HEK293 (cell line): ENCODE measurements around the gene GAREM1.

Experiments
- CTCF ChIA-PET: fragments of 350-600 bp; formaldehyde crosslinking; extraction: SDS; loops from one replicate; lab custom pipeline; 2021; ENCODE audit warnings: antibody characterized with exemption; lab: Yijun Ruan, JAX
- POLR2A ChIA-PET: fragments of 300-600 bp; formaldehyde crosslinking; extraction: SDS; loops from one replicate; lab custom pipeline; 2020; ENCODE audit warnings: antibody characterized with exemption, inconsistent platforms; lab: Yijun Ruan, JAX
- H3K27ac ChIP-seq: fragments of 200-500 bp; sonication (Bioruptor generic); 2 replicates; pipeline ENCODE4 v1.5.1; 2014; ENCODE audit warnings: low read depth, low read length, control low read depth, inconsistent platforms; ENCODE audit errors: extremely low read depth
- H3K36me3 ChIP-seq, 2 experiments: fragments of 200-500 bp in 1 of 2; sonication (Bioruptor generic) in 1 of 2; 1 replicate in 1 of 2; 2 replicates in 1 of 2; pipeline ENCODE4 v1.5.1; 2014 to 2017; ENCODE audit warnings: inconsistent platforms in 2 of 2, low read length in 2 of 2; ENCODE audit not compliant: control insufficient read depth in 2 of 2, insufficient read depth in 1 of 2
- H3K4me1 ChIP-seq: fragments of 200-500 bp; sonication (Bioruptor generic); 2 replicates; pipeline ENCODE4 v1.5.1; 2014; ENCODE audit warnings: mild to moderate bottlenecking, low read length, inconsistent platforms; ENCODE audit not compliant: control insufficient read depth, insufficient read depth
- H3K4me3 ChIP-seq: 2 replicates; pipeline ENCODE4 v1.5.1; 2011; ENCODE audit warnings: low read depth, mild to moderate bottlenecking, control low read depth, low read length, moderate library complexity
- H3K9me3 ChIP-seq: fragments of 200-500 bp; sonication (Bioruptor generic); 2 replicates; pipeline ENCODE4 v1.5.1; 2014; ENCODE audit warnings: low read depth, low read length, inconsistent platforms; ENCODE audit not compliant: control insufficient read depth, insufficient read depth
- ATF2 ChIP-seq: fragments of 450-650 bp; formaldehyde crosslinking; IDR thresholded peaks from 2 replicates; pipeline ENCODE4 v1.5.1; 2016; ENCODE audit warnings: missing biosample characterization, missing genetic modification characterization, low read depth
- BCL6B ChIP-seq: fragments of 450-650 bp; formaldehyde crosslinking; IDR thresholded peaks from 2 replicates; pipeline ENCODE4 v1.5.1; 2017; ENCODE audit warnings: missing biosample characterization, missing genetic modification characterization
- GFI1B ChIP-seq: fragments of 450-650 bp; formaldehyde crosslinking; IDR thresholded peaks from 2 replicates; pipeline ENCODE4 v1.5.1; 2016; ENCODE audit warnings: missing biosample characterization, missing genetic modification characterization
- GLI4 ChIP-seq: fragments of 450-650 bp; formaldehyde crosslinking; IDR thresholded peaks from 2 replicates; pipeline ENCODE4 v1.5.1; 2016; ENCODE audit warnings: missing biosample characterization, missing genetic modification characterization
- IKZF3 ChIP-seq: fragments of 450-650 bp; IDR thresholded peaks from 2 replicates; pipeline ENCODE4 v1.5.0; 2018; ENCODE audit warnings: missing biosample characterization, mild to moderate bottlenecking, missing genetic modification characterization, moderate library complexity
- MYNN ChIP-seq: fragments of 450-650 bp; formaldehyde crosslinking; IDR thresholded peaks from 2 replicates; pipeline ENCODE4 v1.5.1; 2016; ENCODE audit warnings: missing biosample characterization, missing genetic modification characterization, borderline replicate concordance
- PRDM10 ChIP-seq: fragments of 450-650 bp; formaldehyde crosslinking; IDR thresholded peaks from 2 replicates; pipeline ENCODE4 v1.5.1; 2016; ENCODE audit warnings: missing biosample characterization, missing genetic modification characterization
- SALL2 ChIP-seq: fragments of 450-650 bp; formaldehyde crosslinking; IDR thresholded peaks from 2 replicates; pipeline ENCODE4 v1.5.0; 2017; ENCODE audit warnings: missing biosample characterization, mild to moderate bottlenecking, missing genetic modification characterization, borderline replicate concordance
- SP7 ChIP-seq: fragments of 450-650 bp; formaldehyde crosslinking; IDR thresholded peaks from 2 replicates; pipeline ENCODE4 v1.5.1; 2016; ENCODE audit warnings: missing biosample characterization, missing genetic modification characterization
- ZFHX2 ChIP-seq: fragments of 450-650 bp; formaldehyde crosslinking; conservative IDR thresholded peaks from 2 replicates; pipeline ENCODE4 v1.5.1; 2016; ENCODE audit warnings: missing biosample characterization, missing genetic modification characterization
- ZNF138 ChIP-seq: fragments of 450-650 bp; formaldehyde crosslinking; IDR thresholded peaks from 2 replicates; pipeline ENCODE4 v1.5.1; 2016; ENCODE audit warnings: missing biosample characterization, missing genetic modification characterization, borderline replicate concordance
- ZNF175 ChIP-seq: fragments of 450-650 bp; formaldehyde crosslinking; IDR thresholded peaks from 2 replicates; pipeline ENCODE4 v1.5.1; 2016; ENCODE audit warnings: missing biosample characterization, missing genetic modification characterization
- ZNF214 ChIP-seq: fragments of 450-650 bp; formaldehyde crosslinking; IDR thresholded peaks from 2 replicates; pipeline ENCODE4 v1.5.1; 2017; ENCODE audit warnings: missing biosample characterization, mild to moderate bottlenecking, missing genetic modification characterization, borderline replicate concordance
- ZNF292 ChIP-seq: fragments of 450-650 bp; formaldehyde crosslinking; IDR thresholded peaks from 2 replicates; pipeline ENCODE4 v1.5.1; 2016; ENCODE audit warnings: low read depth, missing biosample characterization, missing genetic modification characterization, borderline replicate concordance
- ZNF354C ChIP-seq: fragments of 450-650 bp; formaldehyde crosslinking; IDR thresholded peaks from 2 replicates; pipeline ENCODE4 v1.5.1; 2016; ENCODE audit warnings: missing biosample characterization, missing genetic modification characterization, low read depth, borderline replicate concordance
- ZNF433 ChIP-seq: fragments of 450-650 bp; formaldehyde crosslinking; IDR thresholded peaks from 2 replicates; pipeline ENCODE4 v1.5.1; 2016; ENCODE audit warnings: missing biosample characterization, missing genetic modification characterization, low read depth
- ZNF561 ChIP-seq: fragments of 450-650 bp; IDR thresholded peaks from 2 replicates; pipeline ENCODE4 v1.5.1; 2018; ENCODE audit warnings: missing biosample characterization, missing genetic modification characterization, borderline replicate concordance
- ZNF585B ChIP-seq: fragments of 450-650 bp; formaldehyde crosslinking; IDR thresholded peaks from 2 replicates; pipeline ENCODE4 v1.5.1; 2016; ENCODE audit warnings: missing biosample characterization, missing genetic modification characterization
- ZNF596 ChIP-seq: fragments of 450-650 bp; IDR thresholded peaks from 2 replicates; pipeline ENCODE4 v1.5.0; 2018; ENCODE audit warnings: missing biosample characterization, mild to moderate bottlenecking, missing genetic modification characterization, moderate library complexity
- ZNF621 ChIP-seq: fragments of 450-650 bp; formaldehyde crosslinking; IDR thresholded peaks from 2 replicates; pipeline ENCODE4 v1.5.1; 2017; ENCODE audit warnings: missing biosample characterization, missing genetic modification characterization
- ZNF626 ChIP-seq: fragments of 450-650 bp; sonication (Bioruptor Pico); formaldehyde crosslinking; IDR thresholded peaks from 2 replicates; pipeline ENCODE4 v1.5.1; 2018; ENCODE audit warnings: missing biosample characterization, missing genetic modification characterization, inconsistent platforms
- ZNF654 ChIP-seq: fragments of 450-650 bp; formaldehyde crosslinking; IDR thresholded peaks from 2 replicates; pipeline ENCODE4 v1.5.1; 2016; ENCODE audit warnings: low read depth, missing biosample characterization, missing genetic modification characterization
- ZNF701 ChIP-seq: fragments of 450-650 bp; formaldehyde crosslinking; IDR thresholded peaks from 2 replicates; pipeline ENCODE4 v1.5.1; 2016; ENCODE audit warnings: missing biosample characterization, missing genetic modification characterization
- ZNF747 ChIP-seq: fragments of 450-650 bp; formaldehyde crosslinking; IDR thresholded peaks from 2 replicates; pipeline ENCODE4 v1.5.1; 2016; ENCODE audit warnings: missing biosample characterization, missing genetic modification characterization
- ZNF768 ChIP-seq: fragments of 450-650 bp; formaldehyde crosslinking; IDR thresholded peaks from 2 replicates; pipeline ENCODE4 v1.5.1; 2018; ENCODE audit warnings: missing biosample characterization, mild to moderate bottlenecking, missing genetic modification characterization
- TF ChIP-seq, protein P1 (sequence below): fragments of 450-650 bp; formaldehyde crosslinking; IDR thresholded peaks from 2 replicates; pipeline ENCODE4 v1.5.1; 2016; ENCODE audit warnings: missing biosample characterization, missing genetic modification characterization
- TF ChIP-seq, protein P2 (sequence below): fragments of 450-650 bp; formaldehyde crosslinking; IDR thresholded peaks from 2 replicates; pipeline ENCODE4 v1.5.1; 2016; ENCODE audit warnings: missing biosample characterization, missing genetic modification characterization
- TF ChIP-seq, protein P3 (sequence below): fragments of 450-650 bp; formaldehyde crosslinking; IDR thresholded peaks from 2 replicates; pipeline ENCODE4 v1.5.1; 2017; ENCODE audit warnings: missing biosample characterization, missing genetic modification characterization

Gene GAREM1

DNA sequence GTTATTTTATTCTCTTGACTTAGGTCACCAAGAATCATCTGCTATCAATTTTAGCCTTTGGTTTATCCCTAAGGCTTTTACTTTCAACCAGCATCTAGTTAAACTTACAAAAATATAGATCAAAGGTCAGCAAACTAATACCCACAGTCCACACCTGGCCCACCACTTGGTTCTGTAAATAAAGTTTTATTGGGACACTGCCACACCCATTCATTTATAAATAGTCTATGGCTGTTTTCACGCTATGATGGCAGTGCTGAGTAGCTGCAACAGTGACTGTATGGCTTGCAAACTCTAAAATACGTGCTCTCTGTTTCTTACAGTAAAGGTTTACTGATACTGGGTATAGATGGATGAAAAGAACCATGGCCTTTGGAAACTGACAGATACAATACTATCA lies 173.8 kb downstream of the GAREM1 start:
- TF ChIP-seq ZNF701 (no peak), PRDM10 (no peak), ZNF585B (tag by site-specific recombination) (no peak), ZNF214 (no peak), ZNF561 (tag by site-specific recombination) (no peak), IKZF3 (tag by site-specific recombination) (no peak), ZNF354C (tag by site-specific recombination) (no peak), ZNF596 (tag by site-specific recombination) (no peak), ZNF654 (tag by site-specific recombination) (no peak), ZNF747 (tag by site-specific recombination) (no peak), ATF2 (tag by site-specific recombination) (no peak), ZNF768 (tag by site-specific recombination) (no peak), ZFHX2 (tag by site-specific recombination) (no peak), GFI1B (tag by site-specific recombination) (no peak)
- TF ChIP-seq, protein P1, sequence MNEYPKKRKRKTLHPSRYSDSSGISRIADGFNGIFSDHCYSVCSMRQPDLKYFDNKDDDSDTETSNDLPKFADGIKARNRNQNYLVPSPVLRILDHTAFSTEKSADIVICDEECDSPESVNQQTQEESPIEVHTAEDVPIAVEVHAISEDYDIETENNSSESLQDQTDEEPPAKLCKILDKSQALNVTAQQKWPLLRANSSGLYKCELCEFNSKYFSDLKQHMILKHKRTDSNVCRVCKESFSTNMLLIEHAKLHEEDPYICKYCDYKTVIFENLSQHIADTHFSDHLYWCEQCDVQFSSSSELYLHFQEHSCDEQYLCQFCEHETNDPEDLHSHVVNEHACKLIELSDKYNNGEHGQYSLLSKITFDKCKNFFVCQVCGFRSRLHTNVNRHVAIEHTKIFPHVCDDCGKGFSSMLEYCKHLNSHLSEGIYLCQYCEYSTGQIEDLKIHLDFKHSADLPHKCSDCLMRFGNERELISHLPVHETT: no peak
- TF ChIP-seq, protein P2, sequence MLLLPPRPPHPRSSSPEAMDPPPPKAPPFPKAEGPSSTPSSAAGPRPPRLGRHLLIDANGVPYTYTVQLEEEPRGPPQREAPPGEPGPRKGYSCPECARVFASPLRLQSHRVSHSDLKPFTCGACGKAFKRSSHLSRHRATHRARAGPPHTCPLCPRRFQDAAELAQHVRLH (tag by site-specific recombination): no peak
- TF ChIP-seq, all 188 proteins: peak for 0
- no peaks in the 10 kb centered on the region for H3K36me3 ChIP-seq
- H3K27ac ChIP-seq: no peak overlapping the region
- no peaks in the 10 kb centered on the region for H3K4me1 ChIP-seq
- H3K4me3 ChIP-seq: no peak overlapping the region
- CTCF ChIA-PET: interaction anchor here (0.7 to 2.6 kb wide), 2 partner anchors 139 to 174 kb away, joined by 3 to 11 read pairs; partner anchors contain the start of gene GAREM1
- no peaks in the 10 kb centered on the region for H3K9me3 ChIP-seq
- POLR2A ChIA-PET: no interaction called here

DNA sequence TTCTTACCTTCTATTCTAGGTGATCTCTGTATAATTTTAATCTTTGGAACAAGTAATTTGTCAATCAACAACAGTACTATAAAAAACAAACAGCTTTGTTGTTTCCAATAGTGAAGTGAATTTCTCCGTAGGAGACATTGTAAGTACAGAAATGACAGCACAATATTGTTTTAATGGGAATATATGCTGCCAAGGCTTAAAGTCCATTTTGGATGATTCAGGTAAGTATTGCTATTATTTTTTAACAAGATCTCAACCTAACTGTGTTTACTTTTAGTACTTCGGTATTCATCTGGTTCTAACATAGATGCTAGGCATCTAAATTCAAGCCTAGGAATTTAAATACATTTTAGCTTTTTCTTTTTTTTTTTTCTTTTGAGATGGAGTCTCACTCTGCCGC lies 175.1 kb downstream of the GAREM1 start:
- ChIA-PET POLR2A (no interaction called here), CTCF (interaction anchor here (0.6 to 2.6 kb wide), 4 partner anchors 9 to 510 kb away, joined by 3 to 11 read pairs (median 4); partner anchors contain the start of gene GAREM1)
- TF ChIP-seq, protein P3, sequence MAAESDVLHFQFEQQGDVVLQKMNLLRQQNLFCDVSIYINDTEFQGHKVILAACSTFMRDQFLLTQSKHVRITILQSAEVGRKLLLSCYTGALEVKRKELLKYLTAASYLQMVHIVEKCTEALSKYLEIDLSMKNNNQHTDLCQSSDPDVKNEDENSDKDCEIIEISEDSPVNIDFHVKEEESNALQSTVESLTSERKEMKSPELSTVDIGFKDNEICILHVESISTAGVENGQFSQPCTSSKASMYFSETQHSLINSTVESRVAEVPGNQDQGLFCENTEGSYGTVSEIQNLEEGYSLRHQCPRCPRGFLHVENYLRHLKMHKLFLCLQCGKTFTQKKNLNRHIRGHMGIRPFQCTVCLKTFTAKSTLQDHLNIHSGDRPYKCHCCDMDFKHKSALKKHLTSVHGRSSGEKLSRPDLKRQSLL (tag by site-specific recombination): no peak
- TF ChIP-seq ZNF433 (tag by site-specific recombination) (no peak), SP7 (tag by site-specific recombination) (no peak), MYNN (tag by site-specific recombination) (no peak), BCL6B (tag by site-specific recombination) (no peak), ZNF175 (tag by site-specific recombination) (no peak), ZNF626 (tag by site-specific recombination) (no peak), ZNF138 (tag by site-specific recombination) (no peak), GLI4 (tag by site-specific recombination) (no peak), ZNF621 (no peak), ZNF292 (no peak), SALL2 (tag by site-specific recombination) (no peak)

More for the DNA sequence above, 175.1 kb downstream of the GAREM1 start:
- Histone ChIP-seq H3K4me1 (no peaks in the 10 kb centered on the region), H3K9me3 (no peaks in the 10 kb centered on the region), H3K4me3 (no peak overlapping the region), H3K27ac (no peak overlapping the region), H3K36me3 (no peaks in the 10 kb centered on the region)
